Measurements from ENCODE around the gene RASA2.
"Not testable (repeated sequence)": the region's sequence is repeated elsewhere in the genome, so short reads cannot be mapped to it uniquely, and the experiment has no call there.

The RASA2 gene

DNA sequence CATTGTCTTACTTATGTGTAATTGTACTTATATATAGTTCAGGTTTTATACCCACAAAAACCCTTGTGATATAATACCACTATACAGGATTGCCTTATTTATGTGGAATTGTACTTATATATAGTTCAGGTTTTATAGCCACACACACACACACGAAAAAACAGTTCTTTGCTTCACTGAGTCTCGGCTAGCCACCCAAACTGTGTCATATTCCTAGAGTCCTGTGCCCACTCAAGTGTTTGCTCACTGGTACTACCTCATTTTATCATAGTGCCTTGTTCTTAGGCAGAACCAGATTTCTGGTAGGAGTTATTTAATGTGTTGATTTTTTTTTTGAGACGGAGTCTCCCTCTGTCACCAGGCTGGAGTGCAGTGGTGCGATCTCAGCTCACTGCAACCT lies 12.5 kb downstream of the RASA2 start:
- DNase-seq = no peak

DNA sequence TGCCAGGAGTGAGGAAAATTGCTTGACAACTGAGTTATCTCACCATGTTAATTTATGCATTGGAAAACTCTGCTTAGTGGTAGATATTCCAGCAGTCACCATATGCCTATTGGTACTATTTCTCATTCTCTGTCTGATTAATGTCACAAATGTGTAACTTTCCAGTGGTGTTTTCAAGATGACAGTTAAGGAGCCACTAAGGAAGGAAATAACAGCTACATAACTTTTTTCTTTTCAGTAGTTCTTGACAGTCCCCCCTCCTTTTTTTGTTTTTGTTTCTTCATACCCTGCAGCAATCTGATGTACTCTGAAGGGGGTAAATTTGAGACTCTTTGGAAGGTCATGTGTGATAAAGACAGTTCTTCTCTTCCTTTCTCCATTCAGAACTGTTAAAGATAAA lies 13.1 kb downstream of the RASA2 start:
- DNase-seq = no peak

DNA sequence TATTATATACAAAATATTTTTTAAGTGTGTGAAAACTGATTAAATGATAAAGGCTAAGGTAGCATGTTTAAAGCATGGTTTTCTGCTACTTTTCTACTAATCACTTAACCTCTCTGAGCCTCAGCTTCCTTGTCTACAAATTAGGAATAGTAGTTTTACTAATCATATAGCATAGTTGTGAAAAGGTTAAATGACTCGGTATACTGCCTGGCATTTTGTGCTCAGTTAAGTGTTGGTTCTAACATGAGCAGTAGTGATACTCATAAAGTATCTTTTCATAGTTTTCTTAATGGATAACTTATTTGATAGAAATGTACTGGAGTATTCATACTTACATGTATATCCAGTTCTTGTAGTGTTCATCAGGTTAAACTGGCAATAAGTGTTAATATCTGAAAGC lies 13.6 kb downstream of the RASA2 start:
- no peak for DNase-seq

DNA sequence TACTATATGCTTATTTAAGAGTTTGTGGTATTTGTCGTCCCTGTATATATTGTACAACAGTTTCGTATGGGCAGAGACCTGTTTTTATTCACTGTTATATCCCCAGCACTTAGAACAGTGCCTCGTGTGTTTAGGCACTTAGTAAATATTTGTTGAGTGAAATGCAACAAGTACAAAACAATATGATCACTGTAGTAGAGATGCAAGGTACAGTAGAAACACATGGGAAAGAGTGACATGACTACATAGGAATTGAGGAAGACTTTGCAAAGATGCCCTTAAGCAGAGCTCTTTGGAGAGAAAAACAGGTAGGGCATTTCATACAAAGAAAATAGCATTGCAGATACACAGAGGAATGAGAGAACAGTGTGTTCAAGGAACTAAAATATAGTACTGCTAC lies 18.3 kb downstream of the RASA2 start:
- DNase-seq = no peak

DNA sequence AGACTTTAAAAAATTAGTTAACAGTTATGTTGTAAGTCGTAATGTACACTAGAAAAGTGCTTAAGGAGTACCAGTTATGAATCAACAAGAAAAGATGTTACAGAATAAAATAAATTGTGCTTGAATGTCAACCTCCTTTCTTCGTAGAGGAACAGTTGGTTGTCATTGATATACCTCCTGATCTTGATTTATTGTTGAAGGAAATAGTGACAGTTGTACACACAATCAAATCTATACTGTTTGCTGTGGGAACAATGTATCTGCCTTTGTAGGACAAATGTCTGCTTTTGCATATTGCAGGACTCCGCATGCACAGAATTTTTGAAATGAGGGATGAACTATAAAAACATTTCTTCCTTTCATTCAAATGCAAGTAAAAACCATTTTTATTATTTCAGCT lies 19.2 kb downstream of the RASA2 start:
- DNase-seq = no peak

DNA sequence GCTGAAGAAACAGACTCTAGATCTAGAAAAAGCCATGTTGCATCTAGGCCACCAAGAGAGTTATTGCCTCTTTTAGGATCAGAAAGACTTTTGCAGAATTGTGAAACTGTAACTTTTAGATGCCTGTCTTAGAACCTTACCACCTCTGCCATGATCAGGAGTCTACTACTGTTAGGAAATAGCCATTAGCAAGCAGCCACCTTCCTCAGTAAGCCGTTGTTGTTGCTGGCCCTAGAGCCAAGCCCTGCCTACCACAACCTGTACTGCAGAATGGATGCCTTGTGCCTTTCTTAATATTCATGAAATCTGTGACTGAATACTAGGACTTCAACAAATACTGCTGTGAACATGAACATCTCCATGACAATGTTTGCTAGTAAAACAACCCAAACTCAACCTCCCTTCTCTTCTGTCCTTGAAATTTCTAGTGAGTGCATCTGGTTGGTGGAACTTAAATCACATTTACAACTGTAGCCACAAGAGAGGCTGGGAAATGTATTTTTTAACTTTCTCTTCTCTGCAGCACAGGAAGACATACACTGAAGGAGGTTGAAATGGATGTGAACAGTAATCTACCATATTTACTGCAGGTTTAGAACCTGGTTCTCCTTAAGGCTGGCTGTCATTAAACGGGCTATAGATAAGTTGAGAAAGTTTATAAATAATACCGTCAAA lies 20.7 kb downstream of the RASA2 start:
- no peak for DNase-seq

DNA sequence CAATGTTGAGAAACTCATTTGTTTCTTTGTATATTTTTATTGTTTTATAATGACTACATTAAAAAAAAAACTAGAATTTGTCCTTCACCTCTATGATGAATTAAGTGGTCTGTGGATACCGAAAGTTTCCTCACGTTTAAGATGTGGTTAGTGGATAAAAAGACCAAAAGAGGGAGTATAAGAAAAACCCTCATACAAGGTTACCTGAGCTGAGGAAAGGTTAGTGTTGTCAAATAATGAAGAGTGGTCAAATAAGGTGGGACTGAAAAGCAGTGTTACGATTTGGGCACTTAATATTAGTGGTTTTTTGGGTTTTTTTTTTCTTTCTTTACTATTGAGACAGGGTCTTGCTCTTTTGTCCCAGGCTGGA lies 21.2 kb downstream of the RASA2 start:
- no peak for DNase-seq

DNA sequence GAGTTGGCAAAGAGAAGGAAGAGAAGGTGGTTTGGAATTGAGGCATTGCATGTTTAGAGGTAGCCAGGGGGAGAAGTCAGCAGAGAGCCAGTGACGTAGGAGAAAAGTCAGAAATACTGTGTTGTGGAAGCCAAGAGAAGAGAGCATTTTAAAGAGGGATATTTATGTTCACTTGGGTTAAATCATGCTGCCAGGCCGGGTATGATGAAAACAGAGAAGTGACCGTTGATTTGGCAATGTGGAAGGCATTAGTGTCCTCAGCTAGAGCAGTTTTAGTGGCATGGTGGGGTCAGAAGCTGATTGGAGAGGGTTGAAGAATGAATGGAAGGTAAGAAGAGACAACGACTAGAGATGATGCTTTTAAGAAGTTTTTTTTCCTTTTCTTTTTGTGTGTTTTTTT lies 24.5 kb downstream of the RASA2 start:
- DNase-seq = no peak

DNA sequence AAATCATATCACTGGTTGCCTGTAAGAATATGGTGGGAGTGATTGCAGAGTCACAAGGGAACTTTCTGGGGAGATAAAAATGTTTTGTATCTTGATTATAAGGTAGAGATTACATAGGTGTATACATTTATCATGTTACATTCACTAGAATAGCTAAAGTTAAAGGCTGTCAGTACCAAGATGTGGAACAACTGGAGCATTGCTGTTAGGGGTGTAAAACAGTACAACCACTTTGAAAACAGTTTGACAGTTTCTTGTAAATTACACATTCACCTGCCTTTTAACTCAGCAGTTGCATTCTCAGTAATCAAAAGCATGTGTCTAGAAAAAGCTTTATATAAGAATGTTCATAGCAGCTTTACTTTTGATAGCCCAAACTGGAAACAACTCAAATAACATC lies 27.6 kb downstream of the RASA2 start:
- no peak for DNase-seq

DNA sequence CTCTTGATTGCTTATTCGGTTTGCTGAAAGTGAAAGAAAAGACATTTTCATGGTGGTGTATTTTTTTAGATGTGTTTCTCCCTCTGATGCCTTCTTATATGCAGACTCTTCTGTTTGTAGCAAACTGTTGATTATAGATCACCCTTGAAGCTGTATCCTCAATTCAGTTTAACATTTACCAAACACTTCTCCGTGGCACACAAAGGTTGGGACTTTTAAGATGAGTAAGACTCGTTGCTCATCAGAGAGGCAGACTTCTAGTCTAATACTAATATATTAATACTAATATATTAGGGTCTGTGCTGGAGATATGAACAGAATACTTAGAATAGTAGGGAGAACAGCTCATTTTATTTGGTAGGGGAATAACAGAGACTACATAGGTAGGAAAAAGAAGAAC lies 32.8 kb downstream of the RASA2 start:
- DNase-seq = no peak

DNA sequence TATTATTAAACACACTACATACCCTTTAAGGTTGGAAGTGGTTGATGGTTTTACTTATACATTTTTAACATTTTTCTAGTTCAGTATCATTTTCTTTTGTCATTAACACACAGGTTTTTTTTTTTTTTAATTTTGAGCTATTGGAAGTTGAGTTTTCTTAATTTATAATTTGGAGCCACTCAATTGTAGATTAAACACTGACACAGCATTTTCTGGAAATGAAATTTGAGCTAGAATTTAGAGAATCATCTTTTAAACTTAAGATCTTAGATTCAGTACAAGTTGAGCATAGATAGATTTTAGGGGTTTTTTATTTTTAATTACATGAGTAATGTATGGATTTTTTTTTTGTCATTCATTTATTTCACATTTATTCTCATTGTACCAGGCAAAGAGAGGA lies 35.0 kb downstream of the RASA2 start:
- DNase-seq = no peak

DNA sequence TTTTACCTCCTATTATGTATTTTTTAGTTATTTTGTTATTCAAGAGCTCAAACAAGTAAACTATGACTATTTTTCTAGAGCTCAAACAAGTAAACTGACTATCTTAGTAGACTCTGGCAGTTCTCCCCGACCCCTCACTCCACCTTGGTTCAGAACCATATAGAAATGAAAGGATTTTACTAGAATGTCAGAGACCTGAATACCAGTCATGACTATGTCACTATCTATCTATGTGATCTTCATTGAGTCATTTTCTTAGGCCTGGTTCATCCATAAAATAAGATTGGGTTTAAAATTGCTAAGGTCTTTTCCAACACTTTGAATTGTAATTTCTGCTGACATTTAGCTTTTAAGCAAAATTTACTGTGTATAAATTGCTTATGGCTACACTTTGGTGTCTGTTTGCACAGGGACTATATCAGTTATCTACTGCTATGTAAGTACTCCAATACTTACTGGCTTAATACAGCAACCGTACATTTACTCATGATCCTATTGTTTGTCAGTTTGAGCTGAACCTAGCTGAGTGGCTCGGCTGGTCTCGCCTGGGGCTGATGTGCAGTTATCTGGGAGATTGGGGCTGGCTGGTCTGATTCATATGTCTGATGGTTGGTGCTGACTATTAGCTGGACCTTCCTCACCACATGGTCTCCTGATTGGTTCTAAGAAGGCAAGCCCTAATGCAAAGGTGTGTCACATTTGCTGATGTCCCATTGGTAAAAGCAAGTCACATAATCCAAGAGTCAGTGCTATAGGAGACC lies 37.0 kb downstream of the RASA2 start:
- no peak for DNase-seq

DNA sequence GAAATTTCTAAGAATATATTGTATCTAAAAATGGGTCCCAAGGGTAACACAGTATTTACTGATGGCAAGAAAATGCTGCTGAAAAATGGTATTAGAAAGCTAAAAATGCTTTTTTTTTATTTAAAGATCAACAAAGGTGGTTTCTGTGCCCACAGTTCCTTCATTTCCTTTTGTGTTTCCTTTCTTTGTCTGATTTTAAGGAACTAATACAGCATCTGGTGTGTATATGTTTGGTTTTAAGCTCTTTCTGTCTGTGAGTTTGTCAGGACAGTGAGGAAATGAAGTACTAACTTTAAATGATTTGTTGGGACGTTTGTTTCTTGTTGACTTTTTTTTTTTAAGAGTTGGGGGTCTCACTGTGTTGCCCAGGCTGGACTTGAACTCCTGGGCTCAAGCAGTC lies 38.2 kb downstream of the RASA2 start:
- DNase-seq = no peak

DNA sequence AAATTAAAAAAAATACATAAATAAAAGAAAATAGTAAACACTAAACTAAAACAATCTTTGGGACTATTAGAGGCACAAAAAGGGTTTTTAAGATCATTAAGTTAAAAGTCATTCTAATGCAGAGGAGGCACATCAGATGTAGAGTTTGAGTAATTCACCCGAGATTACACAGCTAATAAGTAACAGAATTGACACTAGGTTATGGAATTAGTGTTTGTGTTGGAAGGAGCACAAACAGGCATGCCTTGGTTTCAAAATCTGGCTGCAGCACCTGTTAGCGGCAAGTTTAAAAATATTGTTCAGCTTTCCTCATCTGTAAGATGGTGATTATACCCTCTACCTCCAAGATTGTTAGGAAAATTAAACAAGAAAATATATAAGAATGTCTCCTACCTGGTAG lies 39.0 kb downstream of the RASA2 start:
- no peak for DNase-seq

DNA sequence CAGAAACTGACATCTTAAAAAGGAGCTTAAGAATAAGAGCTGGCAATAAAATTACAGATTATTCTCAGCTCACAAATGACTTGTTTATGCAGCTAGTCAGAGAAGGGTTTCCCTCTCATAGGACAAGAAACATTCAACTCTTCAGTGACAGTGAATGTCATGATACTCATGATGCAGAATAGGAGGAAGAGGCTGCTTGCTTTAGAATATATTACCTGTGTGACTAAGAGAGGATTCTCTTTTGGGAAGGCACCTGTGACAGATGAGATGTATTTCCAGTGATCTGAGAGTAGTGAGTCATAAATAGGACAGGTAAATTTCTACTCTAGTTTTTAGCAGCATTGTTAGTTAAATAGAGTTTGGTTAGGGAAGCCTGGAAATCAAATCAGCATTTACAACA lies 39.9 kb downstream of the RASA2 start:
- DNase-seq = no peak

DNA sequence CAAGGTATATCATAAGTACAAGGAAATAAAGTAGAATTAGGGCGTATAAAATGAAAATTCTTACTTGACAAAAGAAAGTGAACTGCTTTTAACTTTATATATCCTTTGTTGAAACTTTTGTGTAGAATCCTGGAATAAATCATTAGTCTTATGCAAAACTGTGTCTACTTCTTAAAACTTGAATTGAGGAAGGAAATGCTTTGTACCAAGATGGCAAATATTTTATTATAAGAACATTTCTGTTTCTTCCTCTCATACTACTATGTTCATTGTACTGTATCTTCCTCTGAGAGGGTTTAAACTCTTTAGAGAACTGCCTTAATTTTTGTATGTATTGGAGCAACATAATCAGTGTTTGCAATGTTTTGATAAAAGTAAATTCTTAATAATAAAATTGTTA lies 42.0 kb downstream of the RASA2 start:
- no peak for DNase-seq

DNA sequence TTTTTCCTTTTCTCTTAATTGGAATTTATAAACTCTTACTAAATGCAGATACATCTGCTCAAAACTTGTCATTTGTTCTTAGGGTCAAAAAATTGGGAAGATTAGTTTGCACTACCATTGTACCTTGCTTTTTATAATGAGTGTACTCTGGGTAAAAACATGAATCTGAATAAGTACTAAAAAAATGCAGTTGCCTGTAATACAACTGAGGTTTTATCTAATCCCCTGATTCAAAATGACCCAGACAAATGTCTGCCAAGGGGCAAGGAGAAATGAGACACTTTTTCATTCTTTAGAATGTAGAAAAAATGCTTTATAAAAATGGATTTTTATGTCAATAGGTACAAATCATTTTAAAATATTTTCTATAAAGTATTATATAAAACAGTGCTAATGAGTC lies 42.4 kb downstream of the RASA2 start:
- no peak for DNase-seq

DNA sequence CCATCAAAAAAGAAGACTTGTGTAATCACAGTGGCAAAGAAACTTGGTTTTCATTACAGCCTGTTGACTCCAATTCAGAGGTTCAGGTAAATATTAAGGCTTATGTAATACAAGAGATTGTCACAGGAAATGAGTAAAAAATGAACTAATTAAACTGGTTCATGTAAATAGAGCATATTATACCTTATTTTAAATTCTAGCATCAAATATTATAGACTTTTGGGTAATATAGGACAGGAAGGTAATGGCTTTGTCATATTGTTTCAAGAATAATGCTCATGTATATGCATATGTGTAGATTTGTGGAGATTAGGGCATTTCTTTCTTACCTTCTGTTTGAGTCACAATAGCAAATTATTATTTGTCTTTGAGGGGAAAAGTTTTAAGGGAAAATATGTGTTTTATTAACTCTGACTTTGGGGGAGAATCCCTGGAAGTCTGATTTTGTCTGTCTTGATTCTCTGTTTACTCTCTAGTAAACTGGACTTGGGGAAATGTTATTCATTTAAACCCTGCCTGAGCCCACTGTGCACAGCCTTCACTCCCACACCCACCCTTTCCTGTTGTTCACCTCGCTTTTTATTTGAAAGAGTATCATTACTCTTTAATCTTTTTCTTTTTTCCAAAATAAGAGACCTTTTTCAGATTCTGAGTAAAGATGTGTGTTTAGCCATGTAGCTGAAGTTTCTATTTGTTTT lies 43.0 kb downstream of the RASA2 start:
- no peak for DNase-seq

DNA sequence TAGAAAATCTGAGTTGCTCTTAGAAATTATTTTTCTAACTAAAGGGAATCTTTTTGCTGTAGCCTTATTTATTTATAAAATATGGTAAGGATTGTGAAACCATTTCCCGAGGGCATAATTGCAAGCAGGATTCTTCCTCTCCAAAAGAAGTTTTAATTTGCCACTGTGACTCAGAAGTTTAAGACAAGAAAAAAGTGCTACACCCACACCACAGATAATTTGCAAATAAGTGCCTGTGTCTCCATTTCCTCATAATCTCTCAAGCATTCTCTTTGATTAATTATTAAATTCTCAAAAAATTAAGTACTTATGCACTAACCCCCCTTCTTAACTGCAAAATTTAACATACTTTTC lies 43.6 kb downstream of the RASA2 start:
- DNase-seq = no peak

DNA sequence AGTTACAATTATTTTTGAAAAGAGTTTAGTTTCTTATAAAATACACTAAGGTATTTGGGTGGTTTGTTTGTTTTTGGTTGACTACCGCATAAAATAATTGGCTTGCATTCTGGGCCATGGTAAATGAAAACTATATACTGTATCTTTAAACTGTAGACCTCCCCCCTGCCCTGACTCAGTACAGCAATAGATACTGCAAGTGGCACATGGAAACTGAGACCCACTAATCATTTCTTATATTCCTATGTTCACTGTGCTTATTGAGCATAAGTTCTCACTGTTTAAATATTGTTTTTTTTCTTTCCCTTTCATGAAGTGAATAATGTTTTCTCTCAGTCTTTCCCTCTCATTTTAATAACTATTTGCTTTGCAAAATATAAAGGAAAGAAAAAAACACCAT lies 45.8 kb downstream of the RASA2 start:
- DNase-seq = no peak

DNA sequence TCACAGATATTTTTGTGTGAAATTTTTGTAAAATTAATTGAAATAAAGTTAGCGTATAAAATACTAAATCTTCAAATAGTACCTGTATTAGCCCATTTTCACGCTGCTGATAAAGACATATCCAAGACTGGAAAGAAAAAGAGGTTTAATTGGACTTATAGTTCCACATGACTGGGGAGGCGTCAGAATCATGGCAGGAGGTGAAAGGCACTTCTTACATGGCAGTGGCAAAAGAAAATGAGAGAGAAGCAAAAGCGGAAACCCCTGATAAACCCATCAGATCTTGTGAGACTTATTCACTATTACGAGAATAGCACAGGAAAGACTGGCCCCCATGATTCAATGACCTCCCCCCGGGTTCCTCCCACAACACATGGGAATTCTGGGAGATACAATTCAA lies 49.2 kb downstream of the RASA2 start:
- not testable (repeated sequence) for DNase-seq

DNA sequence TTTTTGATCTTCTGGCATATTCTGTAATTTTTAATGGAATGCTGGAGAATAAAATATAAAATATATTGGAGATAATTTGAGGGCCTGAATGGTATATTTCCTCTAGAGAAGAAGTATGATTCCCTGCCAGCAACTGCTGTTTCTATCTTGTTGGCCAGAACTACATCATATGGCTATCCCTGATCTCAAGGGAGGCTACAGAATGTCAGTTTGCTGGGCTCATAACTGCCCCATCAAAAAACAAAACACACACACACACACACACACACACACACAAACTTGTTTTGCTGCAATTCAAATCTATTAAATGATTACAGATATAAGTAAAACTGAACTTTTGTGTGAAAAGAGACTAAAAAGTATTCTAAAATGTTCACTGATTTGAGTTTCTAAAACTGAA lies 51.0 kb downstream of the RASA2 start:
- no peak for DNase-seq

DNA sequence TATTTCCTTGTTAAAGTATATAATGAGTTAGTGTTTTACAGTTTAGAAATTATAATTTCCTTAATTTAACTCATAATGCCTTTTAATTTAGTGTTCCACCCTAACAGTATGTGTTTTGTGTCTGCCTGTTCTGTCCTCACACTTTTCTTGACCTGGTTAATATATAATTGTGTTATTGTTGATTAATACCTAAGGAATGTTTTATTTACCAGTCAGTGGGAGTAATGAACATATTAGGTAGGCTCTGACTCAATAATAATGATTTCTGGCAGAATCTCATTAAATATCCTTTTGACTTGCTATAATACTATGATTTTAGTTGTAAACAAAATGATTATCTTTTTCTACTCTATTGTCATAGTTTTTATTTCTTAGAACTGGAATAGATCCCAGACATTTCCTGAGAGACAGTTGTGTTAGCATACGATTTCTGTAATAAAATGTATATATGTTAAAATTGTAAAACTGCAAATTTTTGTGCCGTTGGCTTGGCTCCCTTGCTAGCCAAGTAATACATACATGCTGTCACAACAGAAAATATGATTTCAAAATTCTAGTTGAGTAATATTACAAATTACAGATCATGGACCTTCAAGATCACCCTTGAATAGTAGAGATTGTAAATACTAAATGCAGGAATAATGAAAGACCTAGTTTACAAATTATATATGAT lies 51.9 kb downstream of the RASA2 start:
- DNase-seq = no peak
